ENCODE data around the gene GGA2. TPM values are rescaled to one million over a fixed set of nuclear protein-coding genes. Genes with fewer than 3 reads are reported as not detected.

GGA2 gene
- total RNA-seq, 1 experiment from 2014 or later: 85.1 TPM

DNA sequence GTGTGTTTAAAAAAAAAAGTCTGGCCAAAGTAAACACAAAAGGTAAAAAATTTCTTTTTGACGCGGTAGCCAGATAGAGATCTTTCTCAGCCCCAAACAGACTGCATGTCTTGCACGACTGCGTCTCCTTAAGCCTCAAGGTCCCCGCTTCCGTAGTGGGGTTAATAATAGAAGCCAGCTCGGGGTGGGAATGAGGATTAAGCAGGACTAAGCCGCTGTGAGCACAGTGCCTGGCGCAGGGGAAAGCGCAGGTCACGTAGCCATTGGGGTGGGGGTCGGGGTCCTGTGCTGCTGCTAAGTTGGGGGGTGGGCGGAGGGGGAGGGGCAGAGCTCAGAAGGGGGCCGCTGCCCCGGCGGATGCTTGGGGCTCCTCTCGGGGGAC is 521 bp downstream of the GGA2 start:
- peak overlapping the region; percentile 44; the same call in 1 of the 2 replicates for H2AFZ ChIP-seq

DNA sequence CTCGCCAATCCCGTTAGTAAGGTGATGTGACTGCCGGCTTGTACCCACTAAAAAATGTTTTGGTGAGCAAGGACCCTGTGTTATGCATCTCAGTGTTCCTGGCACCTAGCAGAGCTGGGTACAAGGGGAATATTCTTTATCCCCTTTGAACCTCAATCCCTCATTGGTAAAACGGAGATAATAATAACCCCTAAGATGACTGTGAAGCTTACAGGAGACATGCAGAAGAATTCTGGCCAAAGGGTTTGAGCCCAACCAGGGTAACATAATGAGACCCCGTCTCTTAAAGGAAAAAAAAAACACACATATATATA is 896 bp downstream of the GGA2 start:
- TSS peak; percentile 64 for BruUV-seq (replicated peaks)
- Histone ChIP-seq H3K79me2 (ENCODE audit: low read depth) (peaks cover 46% of the 10 kb centered on the region), H3K27me3 (ENCODE audit: insufficient read depth, low read depth) (no peaks in the 10 kb centered on the region), H4K20me1 (ENCODE audit: insufficient read depth) (peaks cover 27% of the 10 kb centered on the region), H3K9me3 (ENCODE audit: insufficient read depth, low read depth) (no peaks in the 10 kb centered on the region), H3K27ac (no peak overlapping the region), H2AFZ (peak overlapping the region; percentile 44; the same call in 1 of the 2 replicates), H3K4me3 (peak overlapping the region; percentile 69), H3K4me2 (peak overlapping the region; percentile 98), H3K36me3 (ENCODE audit: low read depth) (no peaks in the 10 kb centered on the region), H3K4me1 (replicated peaks; ENCODE audit: insufficient read depth) (peaks cover 23% of the 10 kb centered on the region), H3F3A (ENCODE audit: insufficient read depth, low read depth) (peaks cover 41% of the 10 kb centered on the region), H3K9me2 (ENCODE audit: insufficient read depth) (no peaks in the 10 kb centered on the region)
- no peak for DNase-seq
- ChIA-PET CTCF (no interaction called here), POLR2A (ENCODE audit: unreplicated experiment) (interaction anchor here (0.7 kb wide), 1 partner anchor 12 kb away, joined by 4 read pairs; no protein-coding TSS in a partner anchor)
- TF ChIP-seq EZH2 (IDR thresholded peaks at IDR 0.05; ENCODE audit: low read depth): no peak
- TF ChIP-seq, protein P1, sequence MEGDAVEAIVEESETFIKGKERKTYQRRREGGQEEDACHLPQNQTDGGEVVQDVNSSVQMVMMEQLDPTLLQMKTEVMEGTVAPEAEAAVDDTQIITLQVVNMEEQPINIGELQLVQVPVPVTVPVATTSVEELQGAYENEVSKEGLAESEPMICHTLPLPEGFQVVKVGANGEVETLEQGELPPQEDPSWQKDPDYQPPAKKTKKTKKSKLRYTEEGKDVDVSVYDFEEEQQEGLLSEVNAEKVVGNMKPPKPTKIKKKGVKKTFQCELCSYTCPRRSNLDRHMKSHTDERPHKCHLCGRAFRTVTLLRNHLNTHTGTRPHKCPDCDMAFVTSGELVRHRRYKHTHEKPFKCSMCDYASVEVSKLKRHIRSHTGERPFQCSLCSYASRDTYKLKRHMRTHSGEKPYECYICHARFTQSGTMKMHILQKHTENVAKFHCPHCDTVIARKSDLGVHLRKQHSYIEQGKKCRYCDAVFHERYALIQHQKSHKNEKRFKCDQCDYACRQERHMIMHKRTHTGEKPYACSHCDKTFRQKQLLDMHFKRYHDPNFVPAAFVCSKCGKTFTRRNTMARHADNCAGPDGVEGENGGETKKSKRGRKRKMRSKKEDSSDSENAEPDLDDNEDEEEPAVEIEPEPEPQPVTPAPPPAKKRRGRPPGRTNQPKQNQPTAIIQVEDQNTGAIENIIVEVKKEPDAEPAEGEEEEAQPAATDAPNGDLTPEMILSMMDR (conservative IDR thresholded peaks at IDR 0.05): no peak
- intact Hi-C loops (cut with micrococcal nuclease; ENCODE audit: unreplicated experiment): loop anchor here (5.0 kb wide), 1 partner anchor 57 kb away; the partner anchor contains the start of gene COG7

More for the DNA sequence above, 521 bp downstream of the GGA2 start:
- no TSS peak for BruUV-seq (replicated peaks)
- Histone ChIP-seq H3K36me3 (ENCODE audit: low read depth) (no peaks in the 10 kb centered on the region), H3F3A (ENCODE audit: insufficient read depth, low read depth) (peaks cover 39% of the 10 kb centered on the region; the same call in 1 of the 2 replicates), H3K79me2 (ENCODE audit: low read depth) (peaks cover 44% of the 10 kb centered on the region), H3K4me1 (replicated peaks; ENCODE audit: insufficient read depth) (peaks cover 21% of the 10 kb centered on the region), H3K4me3 (peak overlapping the region; percentile 69), H3K27ac (no peak overlapping the region), H3K9me2 (ENCODE audit: insufficient read depth) (no peaks in the 10 kb centered on the region), H3K4me2 (peak overlapping the region; percentile 98), H3K27me3 (ENCODE audit: insufficient read depth, low read depth) (no peaks in the 10 kb centered on the region), H3K9me3 (ENCODE audit: insufficient read depth, low read depth) (no peaks in the 10 kb centered on the region), H4K20me1 (ENCODE audit: insufficient read depth) (peaks cover 24% of the 10 kb centered on the region)
- TF ChIP-seq EZH2 (IDR thresholded peaks at IDR 0.05; ENCODE audit: low read depth): no peak
- TF ChIP-seq, protein P1 (conservative IDR thresholded peaks at IDR 0.05): no peak
- ChIA-PET CTCF (no interaction called here), POLR2A (ENCODE audit: unreplicated experiment) (interaction anchor here (0.6 to 0.7 kb wide), 3 partner anchors 13 to 1321 kb away, joined by 4 to 12 read pairs (median 5); no protein-coding TSS in a partner anchor)
- intact Hi-C loops (cut with micrococcal nuclease; ENCODE audit: unreplicated experiment): loop anchor here (1.0 to 5.0 kb wide), 2 partner anchors 17 to 57 kb away; partner anchors contain the start of gene COG7
- DNase-seq: no peak

DNA sequence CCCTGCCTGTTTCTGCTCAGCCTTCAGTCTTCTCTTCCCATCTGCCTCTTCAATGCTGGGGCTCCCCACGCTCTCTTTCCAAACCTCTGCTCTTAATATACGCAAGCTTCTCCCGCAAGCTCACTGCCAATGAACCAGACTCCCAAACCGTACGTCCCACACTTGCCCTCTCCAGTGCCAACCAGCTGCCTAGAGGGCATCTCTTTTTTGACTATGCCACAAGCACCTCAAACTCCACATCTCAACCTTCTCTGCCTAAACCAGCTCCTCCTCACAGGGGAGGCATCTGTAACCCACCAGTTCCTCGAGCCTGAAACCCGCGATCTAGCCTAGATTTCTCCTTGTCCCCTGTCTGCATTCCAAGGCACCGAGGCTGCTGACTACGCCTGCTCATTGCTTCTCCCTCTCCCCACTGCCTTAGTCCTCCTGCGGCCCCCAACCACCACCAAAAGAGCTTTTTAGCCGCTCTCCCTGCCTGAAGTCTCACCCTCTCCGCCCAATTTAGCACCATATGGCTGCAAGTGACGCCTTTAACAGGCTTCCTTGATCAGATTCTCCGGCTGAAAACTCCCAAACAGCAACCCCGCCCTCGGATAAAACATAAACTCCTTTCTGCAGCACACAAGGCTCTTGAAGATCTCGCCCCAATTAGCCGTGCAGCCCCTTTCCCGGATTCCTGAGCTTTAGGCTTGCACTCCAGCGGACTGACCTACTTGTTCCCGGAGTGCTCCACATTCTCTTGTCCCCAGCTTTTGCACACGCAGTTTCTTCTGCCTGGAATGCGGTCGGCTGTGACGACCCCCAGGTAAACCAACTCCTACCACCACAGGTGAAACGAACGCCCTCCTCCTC is 1.5 kb downstream of the GGA2 start:
- ChIA-PET POLR2A (ENCODE audit: unreplicated experiment) (interaction anchor here (0.7 kb wide), 1 partner anchor 12 kb away, joined by 4 read pairs; no protein-coding TSS in a partner anchor), CTCF (interaction anchor here (0.6 to 0.8 kb wide), 2 partner anchors 11 to 73 kb away, joined by 3 to 4 read pairs; no protein-coding TSS in a partner anchor)
- H3K27me3 ChIP-seq (ENCODE audit: insufficient read depth, low read depth): no peaks in the 10 kb centered on the region
- peaks cover 33% of the 10 kb centered on the region for H4K20me1 ChIP-seq (ENCODE audit: insufficient read depth)
- no peaks in the 10 kb centered on the region for H3K9me2 ChIP-seq (ENCODE audit: insufficient read depth)
- TF ChIP-seq, protein P1 (conservative IDR thresholded peaks at IDR 0.05): no peak
- H3K79me2 ChIP-seq (ENCODE audit: low read depth): peaks cover 52% of the 10 kb centered on the region
- H3K27ac ChIP-seq: no peak overlapping the region
- peak overlapping the region; percentile 69 for H3K4me3 ChIP-seq
- intact Hi-C loops (cut with micrococcal nuclease; ENCODE audit: unreplicated experiment): loop anchor here (5.0 kb wide), 1 partner anchor 57 kb away; the partner anchor contains the start of gene COG7
- no peaks in the 10 kb centered on the region for H3K9me3 ChIP-seq (ENCODE audit: insufficient read depth, low read depth)
- no peaks in the 10 kb centered on the region for H3K36me3 ChIP-seq (ENCODE audit: low read depth)
- 0 out of 2 replicates have a peak overlapping the region, but pooled peaks have one; percentile 44 for H2AFZ ChIP-seq
- peaks cover 29% of the 10 kb centered on the region for H3K4me1 ChIP-seq (replicated peaks; ENCODE audit: insufficient read depth)
- no TSS peak for BruUV-seq (replicated peaks)
- peaks cover 47% of the 10 kb centered on the region for H3F3A ChIP-seq (ENCODE audit: insufficient read depth, low read depth)
- peak overlapping the region; percentile 98 for H3K4me2 ChIP-seq
- DNase-seq: no peak
